H1 (cell line): ENCODE results near the gene OR11A1. TPM values are rescaled to one million over a fixed set of nuclear protein-coding genes. Genes with fewer than 3 reads are reported as not detected.

ENCODE experiments used
- RXRA ChIP-seq: IDR thresholded peaks from 2 replicates; pipeline ENCODE4 v1.6.1; 2011; ENCODE audit warnings: low read depth, mild to moderate bottlenecking, low read length, moderate library complexity; ENCODE audit not compliant: insufficient read depth
- polyA plus RNA-seq, 7 experiments: library from polyadenylated mRNA; depleted of rRNA in 3 of 7; stranded (reverse) in 5 of 7; unstranded in 2 of 7; fragments of >200 nt in 5 of 7; fragments of 200-250 nt in 2 of 7; gene quantifications; 1 replicate in 5 of 7; 2 replicates in 1 of 7; 4 replicates in 1 of 7; pipeline versions ENCODE4 v1.2.1 to v1.2.3, GENCODE V29; 2011 to 2013; ENCODE audit warnings: missing spikeins in 2 of 7, mixed read lengths in 2 of 7
- total RNA-seq: library from RNA; stranded (reverse); fragmentation: NEBNext Ultra II Directional; extraction: Animal tissue kit (Norgen Biotek cat#: 25700); gene quantifications from 2 replicates; pipeline ENCODE4 v1.2.1, GENCODE V29; 2021

OR11A1 gene
- total and polyA plus RNA-seq, 2 of the 8 experiments (the other 6 are each of a cell fraction or from before 2014, with no cell fraction given) = not detected

DNA sequence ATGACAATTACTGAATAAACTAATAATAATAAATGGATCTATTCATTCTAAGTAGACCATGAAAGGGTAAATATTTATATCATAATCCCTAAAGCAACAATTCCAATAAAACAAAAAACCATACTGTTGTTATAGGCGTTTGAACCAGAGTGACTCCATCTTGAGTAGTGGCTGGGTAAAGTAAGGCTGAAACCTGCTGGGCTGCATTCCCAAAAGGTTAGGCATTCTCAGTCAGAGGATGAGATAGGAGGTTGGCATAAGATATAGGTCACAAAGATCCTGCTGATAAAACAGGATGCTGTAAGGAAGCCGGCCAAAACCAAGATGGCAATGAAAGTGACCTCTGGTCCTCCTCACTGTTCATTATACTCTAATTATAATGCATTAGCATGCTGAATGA, 8.4 kb upstream of the OR11A1 start (continued):
- no peak for TF ChIP-seq RXRA
